Ramos (cell line): ENCODE measurements around the gene INAVA.
"Not testable (repeated sequence)": the region's sequence is repeated elsewhere in the genome, so short reads cannot be mapped to it uniquely, and the experiment has no call there.

Experiments used
- in situ Hi-C: fragments of 300-500 bp; cut with MboI; formaldehyde crosslinking; loops from one replicate; pipeline ENCODE4 v1.14.3; 2022; ENCODE audit warnings: low sequenced_read_pairs; ENCODE audit not compliant: unreplicated experiment

The INAVA gene

DNA sequence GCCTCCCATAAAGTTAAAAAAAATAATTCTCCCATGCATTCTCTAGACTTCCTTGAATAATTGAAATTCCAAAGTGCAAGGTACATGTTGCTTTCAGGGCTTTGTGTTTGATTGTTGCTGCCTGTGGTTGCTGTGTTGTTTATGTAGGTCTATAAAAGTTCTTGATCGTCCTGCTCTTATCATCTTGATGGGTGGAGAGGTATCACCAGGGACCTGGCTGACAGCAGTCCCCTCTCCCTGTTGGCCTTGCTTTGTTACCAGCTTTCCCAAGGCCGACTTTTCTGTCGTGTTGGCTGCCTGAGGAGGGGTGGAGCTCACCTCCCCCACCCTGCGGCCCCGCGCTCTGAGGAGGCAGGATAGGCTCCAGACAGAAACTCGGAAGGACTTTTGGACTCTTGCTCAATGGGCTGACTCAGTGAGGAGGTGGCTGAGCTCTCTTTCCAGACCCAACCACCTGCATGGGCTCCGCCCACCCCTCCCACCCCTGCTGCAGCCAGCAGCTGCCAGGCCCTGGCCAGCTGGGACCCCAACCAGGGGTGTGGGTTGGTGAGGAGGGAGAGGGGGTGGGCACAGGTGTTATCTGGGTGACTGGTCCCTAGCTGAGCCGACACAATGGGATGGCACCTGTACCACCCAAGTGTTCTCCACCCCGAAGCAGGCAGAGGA lies 2.0 kb downstream of the INAVA start:
- in situ Hi-C loops = no loop called here

DNA sequence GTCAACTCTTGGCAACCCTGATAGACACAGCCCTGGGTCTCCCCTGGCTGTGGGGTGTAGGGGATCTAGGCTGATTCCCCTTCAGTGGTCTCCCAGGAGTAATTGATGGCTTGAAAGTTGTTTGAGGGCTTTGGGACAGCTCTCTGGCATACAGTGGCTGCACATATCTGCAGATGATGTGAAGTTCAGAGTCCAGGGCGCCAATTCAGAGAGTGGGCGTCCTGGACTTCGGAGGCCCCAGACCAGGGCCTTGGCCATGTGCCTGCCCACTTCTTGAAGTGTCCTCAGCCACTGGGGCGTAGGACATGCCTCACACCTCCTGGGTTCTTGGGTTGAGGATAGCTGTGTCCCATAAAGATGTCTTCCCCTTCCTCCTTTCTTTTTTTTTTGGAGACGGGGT lies 2.6 kb downstream of the INAVA start:
- in situ Hi-C loops = no loop called here

- in situ Hi-C loops = no loop called here
Measured at GRCh38 chr1:200899015-200899386, 4.3 kb downstream of the INAVA start.

- in situ Hi-C loops = no loop called here
Measured at GRCh38 chr1:200899451-200899915, 4.8 kb downstream of the INAVA start.

DNA sequence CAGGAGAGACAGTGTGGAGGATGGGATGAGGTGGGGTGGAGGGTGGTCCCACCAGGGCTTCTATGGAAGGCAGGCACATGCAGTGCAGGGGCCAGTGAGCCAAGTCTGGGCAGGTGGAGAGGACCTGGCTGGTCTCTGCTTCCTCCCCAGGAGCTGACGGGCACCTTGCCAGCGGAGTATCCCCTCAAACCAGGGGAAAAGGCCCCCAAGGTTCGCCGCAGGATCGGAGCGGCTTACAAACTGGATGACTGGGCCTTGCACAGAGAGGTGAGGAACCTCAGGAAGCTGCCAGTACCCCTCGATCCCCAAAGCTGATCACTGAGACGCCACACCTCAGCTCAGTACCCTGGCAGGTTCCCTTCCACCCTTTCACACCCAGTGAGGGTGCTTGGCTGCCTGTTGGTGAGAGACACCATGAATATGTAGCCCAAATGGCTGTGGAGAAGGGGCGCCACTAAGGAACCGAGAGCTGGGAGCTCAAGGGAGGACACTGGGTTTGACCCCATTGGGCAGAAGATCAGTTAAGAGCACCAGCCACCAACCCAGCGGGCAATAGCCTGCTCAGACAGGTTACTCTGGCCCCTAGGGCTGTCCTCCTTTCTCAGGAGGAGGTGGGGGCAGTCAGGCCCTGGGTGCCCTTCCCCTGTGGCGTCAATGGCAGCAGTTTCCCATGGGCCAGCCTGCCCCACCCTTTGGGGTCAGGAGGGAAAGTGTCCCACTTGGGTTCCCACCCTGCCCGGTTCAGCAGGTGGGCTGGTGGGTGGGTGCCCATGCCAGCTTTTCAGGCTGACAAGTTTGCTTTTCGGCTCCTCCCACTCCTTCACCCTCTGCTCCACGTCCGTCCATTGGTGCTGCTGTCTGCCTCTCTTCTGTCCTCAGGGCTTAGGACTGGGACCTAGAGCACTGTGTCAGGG lies 5.5 kb downstream of the INAVA start:
- in situ Hi-C loops = no loop called here

DNA sequence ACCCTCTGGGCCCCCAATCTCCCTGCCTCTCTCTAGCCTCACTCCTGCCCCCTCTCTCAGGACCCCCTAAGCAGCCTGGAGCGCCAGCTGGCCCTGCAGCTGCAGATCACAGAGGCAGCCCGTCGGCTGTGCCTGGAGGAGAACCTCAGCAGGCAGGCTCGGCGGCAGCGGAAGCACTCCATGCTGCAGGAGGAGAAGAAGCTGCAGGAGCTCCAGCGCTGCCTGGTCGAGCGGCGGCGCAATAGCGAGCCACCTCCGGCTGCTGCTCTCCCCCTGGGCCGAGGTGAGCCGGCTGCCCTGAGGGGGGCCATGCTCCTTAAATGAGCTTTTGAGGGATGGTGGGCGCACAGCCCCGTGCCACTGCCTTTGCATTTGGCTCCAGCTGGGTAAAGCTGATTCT lies 6.2 kb downstream of the INAVA start:
- in situ Hi-C loops = no loop called here

DNA sequence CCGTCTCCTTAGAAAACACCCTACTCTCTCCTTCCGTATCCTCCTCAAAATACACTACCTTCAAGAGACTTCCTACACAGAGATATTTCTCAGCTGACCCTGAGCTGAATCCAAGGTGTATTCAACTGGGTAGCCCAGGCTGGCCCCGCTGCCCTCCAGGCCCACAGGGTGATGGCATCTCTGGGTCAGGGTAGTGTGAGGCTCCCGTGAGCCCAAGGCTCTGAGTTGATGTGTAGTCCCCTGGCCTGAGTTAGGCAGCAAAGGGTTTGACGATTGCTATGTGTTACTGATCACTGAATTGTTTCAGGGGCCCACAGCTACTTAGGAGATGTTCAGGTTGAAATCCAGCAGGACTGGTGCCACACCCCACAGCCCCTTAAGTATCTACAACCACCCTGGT lies 6.7 kb downstream of the INAVA start:
- in situ Hi-C loops = no loop called here

DNA sequence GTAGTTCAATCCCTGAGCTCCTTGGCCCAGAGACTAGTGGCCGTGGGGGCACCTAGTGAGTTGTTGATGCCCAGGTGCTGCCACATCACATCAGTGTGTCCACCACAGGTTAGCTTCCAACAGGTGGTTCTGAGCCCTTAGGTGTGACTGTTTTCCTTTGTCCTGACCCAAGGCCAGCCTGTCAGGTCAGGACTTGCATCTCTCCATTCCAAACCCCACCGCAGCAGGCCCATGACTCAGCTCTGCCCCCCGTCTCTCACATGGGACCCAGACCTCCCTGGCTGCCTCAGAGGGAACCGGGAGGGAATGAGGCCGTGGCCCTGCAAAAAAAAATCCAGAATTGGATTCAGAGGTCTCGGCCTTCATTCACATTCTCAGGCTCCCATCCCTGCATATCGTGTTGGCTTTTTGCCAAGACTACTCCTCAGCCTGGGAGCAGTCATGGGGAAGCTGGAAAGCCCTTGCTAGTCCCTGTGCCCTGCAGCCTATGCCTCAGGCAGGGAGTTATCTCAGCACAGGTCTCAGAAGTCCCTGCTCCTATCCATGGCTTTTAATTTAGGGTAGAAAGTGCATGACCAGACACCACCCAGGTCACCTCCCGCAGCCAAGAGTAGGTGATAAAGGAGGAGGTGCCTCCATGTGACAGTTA lies 7.2 kb downstream of the INAVA start:
- in situ Hi-C loops = no loop called here

- in situ Hi-C loops = no loop called here
Measured at GRCh38 chr1:200903793-200904192, 9.1 kb downstream of the INAVA start.

DNA sequence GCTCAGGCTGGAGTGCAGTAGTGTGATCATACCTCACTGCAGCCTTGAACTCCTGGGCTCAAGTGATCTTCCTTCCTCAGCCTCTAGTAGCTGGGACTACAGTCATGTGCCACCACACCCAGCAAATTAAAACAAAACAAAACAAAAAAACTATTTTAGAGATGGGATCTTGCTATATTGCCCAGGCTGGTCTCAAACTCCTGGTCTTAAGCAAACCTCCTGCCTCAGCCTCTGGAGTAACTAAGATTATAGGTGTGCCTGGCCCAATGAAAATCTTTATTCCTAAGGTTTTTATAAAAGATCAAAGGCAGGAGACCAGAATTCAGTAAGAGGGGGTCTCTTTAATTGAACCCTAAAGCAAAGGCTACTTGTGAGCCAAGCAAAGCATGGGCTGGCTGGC lies 10.1 kb downstream of the INAVA start:
- in situ Hi-C loops = no loop called here

GRCh38 chr1:200905411-200906052 lies 10.8 kb downstream of the INAVA start:
- in situ Hi-C loops = no loop called here

DNA sequence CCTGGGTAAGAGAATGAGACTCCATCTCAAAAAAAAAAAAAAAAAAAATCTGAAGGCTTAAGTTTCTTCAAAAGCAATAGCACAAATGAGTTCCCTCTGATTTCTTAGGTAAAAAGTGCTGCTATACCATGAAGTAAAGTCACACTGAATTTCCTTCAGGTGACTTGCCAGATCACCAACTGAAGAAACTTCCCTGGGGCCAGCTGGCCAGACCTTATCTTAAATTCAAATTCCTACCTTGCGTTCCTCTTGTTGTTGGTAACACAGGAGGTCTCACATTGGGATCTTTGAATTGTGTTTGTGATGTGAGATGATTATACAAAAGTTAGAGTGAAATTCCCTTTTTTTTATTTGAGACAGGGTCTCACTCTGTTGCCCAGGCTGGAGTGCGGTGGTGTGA lies 11.8 kb downstream of the INAVA start:
- in situ Hi-C loops = no loop called here

DNA sequence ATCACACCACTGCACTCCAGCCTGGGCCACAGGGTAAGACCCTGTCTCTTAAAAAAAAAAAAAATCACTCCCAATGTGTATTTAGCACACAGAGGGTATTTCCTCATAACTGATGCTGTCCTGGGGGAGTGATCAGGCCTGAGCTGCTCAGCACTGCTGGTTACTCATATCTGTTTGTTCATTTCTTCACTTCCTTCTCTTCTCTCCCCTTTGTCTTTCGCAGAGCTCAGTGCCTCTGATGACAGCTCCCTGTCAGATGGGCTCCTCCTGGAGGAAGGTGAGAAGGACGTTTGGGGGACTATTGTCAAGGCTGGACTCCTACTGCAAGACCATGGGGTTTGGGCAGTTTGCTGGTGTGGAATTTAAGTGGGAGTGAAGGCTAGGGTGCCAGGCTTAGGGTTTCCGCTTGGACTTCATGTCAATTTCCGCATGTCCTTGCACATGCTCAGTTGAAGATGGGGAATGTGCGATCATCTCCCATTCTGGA lies 13.0 kb downstream of the INAVA start:
- in situ Hi-C loops = no loop called here

GRCh38 chr1:200908191-200908868 lies 13.6 kb downstream of the INAVA start:
- in situ Hi-C loops = no loop called here

DNA sequence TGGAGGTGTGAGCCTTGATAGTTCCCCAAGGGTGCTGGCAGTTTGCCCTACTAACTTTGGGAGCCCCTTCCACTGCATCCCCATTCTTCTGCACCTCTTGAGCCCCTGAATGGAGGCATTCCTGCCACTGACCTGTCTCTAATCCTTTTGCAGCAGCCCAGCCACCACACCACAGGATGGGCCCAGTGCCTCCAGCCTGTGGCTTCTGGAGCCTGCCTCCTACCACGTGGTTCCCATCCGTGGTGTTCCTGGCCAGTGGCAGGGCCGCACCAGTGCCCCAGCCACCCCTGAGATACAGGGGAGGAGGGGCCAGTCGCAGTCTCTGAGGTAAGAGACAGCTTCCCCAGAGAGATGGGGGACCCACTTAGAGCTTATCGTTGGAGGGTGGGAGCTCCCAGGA lies 14.4 kb downstream of the INAVA start:
- in situ Hi-C loops = no loop called here

DNA sequence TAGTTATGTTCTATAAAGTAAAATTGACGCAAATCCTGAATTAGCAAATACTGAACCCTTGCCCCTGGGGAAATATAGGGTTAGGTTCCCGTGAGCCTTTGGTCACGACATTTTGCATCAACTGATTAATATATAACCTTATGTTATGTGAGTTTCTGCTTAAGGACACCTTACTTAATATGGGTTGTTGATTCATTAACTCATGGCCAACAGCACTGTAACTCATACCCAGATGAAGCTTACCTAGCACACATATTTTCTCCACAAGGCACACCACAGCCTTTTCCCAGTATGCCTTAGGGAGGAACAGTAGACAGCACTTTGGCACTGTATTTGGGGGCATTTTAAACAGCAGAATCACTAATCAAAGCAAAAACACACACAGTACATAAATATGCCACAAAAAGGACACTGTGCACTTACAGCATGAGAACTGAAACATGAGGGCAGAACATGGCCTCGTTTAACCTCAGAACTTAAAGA lies 15.1 kb downstream of the INAVA start:
- in situ Hi-C loops = no loop called here

GRCh38 chr1:200911361-200911760 lies 16.7 kb downstream of the INAVA start:
- in situ Hi-C loops = no loop called here

DNA sequence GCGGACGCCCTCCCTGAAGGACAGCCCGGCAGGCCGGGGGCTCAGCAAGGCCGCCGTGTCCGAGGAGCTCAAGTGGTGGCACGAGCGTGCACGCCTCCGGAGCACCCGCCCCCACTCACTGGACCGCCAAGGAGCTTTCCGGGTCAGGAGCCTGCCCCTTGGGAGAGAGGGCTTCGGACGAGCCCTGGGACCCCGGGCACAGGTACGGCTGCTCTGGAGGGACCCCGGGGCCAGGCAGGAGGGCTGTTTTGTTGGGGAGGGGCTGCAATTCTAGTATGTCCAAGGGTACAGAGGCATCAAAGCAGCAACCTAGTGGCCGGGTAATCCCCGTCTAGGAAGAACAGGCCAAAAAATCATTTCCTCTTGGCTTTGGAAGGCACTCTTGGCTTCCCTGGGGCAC lies 17.2 kb downstream of the INAVA start:
- in situ Hi-C loops = not testable (repeated sequence)

- in situ Hi-C loops = no loop called here
Measured at GRCh38 chr1:200912737-200913407, 18.2 kb downstream of the INAVA start.
